PC-9 (cell line): ENCODE results near the gene TMEFF2. TPM values are rescaled to one million over a fixed set of nuclear protein-coding genes. Genes with fewer than 3 reads are reported as not detected.

Experiments used
- BruUV-seq: library from RNA; stranded (reverse); fragments of 400-500 nt; replicated peaks from 2 replicates; lab custom pipeline; 2021; lab: Mats Ljungman, UMichigan
- CTCF ChIA-PET: fragments of 300-600 bp; sonication (Branson Sonifier 250); formaldehyde crosslinking; loops from one replicate; lab custom pipeline; 2022; ENCODE audit warnings: antibody characterized with exemption; lab: Charles Lee
- POLR2A ChIA-PET: fragments of 300-600 bp; sonication (Branson Sonifier 250); formaldehyde crosslinking; loops from one replicate; lab custom pipeline; 2022; ENCODE audit warnings: antibody characterized with exemption; ENCODE audit not compliant: unreplicated experiment; lab: Charles Lee
- DNase-seq, 2 experiments: peaks; one replicate each; pipeline versions ENCODE4 v3.0.0 to v3.0.0-alpha.2; 2015 to 2022; ENCODE audit warnings: mixed read lengths in 1 of 2
- H2AFZ ChIP-seq: fragments of 200-600 bp; sonication (generic); 2 replicates; pipeline ENCODE4 v1.8.1; 2017; ENCODE audit warnings: antibody characterized with exemption
- H3F3A ChIP-seq: fragments of 200-600 bp; sonication (generic); 2 replicates; pipeline ENCODE4 v1.8.1; 2017; ENCODE audit warnings: antibody characterized with exemption, mild to moderate bottlenecking, low read depth; ENCODE audit not compliant: insufficient read depth
- H3K27ac ChIP-seq: fragments of 200-600 bp; sonication (generic); 2 replicates; pipeline ENCODE4 v1.6.1; 2016; ENCODE audit warnings: mixed run types
- H3K27me3 ChIP-seq: fragments of 200-600 bp; sonication (generic); 2 replicates; pipeline ENCODE4 v1.6.1; 2016; ENCODE audit warnings: low read depth, mixed run types; ENCODE audit not compliant: insufficient read depth
- H3K36me3 ChIP-seq: fragments of 200-600 bp; sonication (generic); 2 replicates; pipeline ENCODE4 v1.6.1; 2016; ENCODE audit warnings: low read depth, mixed run types
- H3K4me1 ChIP-seq: fragments of 200-600 bp; sonication (generic); replicated peaks from 2 replicates; pipeline ENCODE4 v1.6.1; 2016; ENCODE audit warnings: mixed run types; ENCODE audit not compliant: insufficient read depth
- H3K4me2 ChIP-seq: fragments of 200-600 bp; sonication (generic); 2 replicates; pipeline ENCODE4 v1.6.1; 2017; ENCODE audit warnings: mixed run types
- H3K4me3 ChIP-seq: fragments of 200-600 bp; sonication (generic); 2 replicates; pipeline ENCODE4 v1.6.1; 2016; ENCODE audit warnings: mixed run types
- H3K79me2 ChIP-seq: fragments of 200-600 bp; sonication (generic); 2 replicates; pipeline ENCODE4 v1.6.1; 2017; ENCODE audit warnings: low read depth, mixed run types
- H3K9me2 ChIP-seq: fragments of 200-600 bp; sonication (generic); 2 replicates; pipeline ENCODE4 v1.8.1; 2017; ENCODE audit warnings: mild to moderate bottlenecking; ENCODE audit not compliant: insufficient read depth
- H3K9me3 ChIP-seq: fragments of 200-600 bp; sonication (generic); 2 replicates; pipeline ENCODE4 v1.8.1; 2016; ENCODE audit warnings: low read depth; ENCODE audit not compliant: insufficient read depth
- H4K20me1 ChIP-seq: fragments of 200-600 bp; sonication (generic); 2 replicates; pipeline ENCODE4 v1.8.1; 2017; ENCODE audit not compliant: insufficient read depth
- CTCF ChIP-seq: fragments of 200-600 bp; sonication (generic); conservative IDR thresholded peaks from 2 replicates; pipeline ENCODE4 v1.6.1; 2017; ENCODE audit warnings: mixed run types, antibody characterized with exemption, mild to moderate bottlenecking, moderate library complexity
- EZH2 ChIP-seq: fragments of 200-600 bp; sonication (generic); IDR thresholded peaks from 2 replicates; pipeline ENCODE4 v1.8.0; 2017; ENCODE audit warnings: antibody characterized with exemption, low read depth
- intact Hi-C: fragments of 100-400 bp; cut with micrococcal nuclease; formaldehyde crosslinking; loops from one replicate; pipeline ENCODE4 v1.10.0; 2022; ENCODE audit not compliant: unreplicated experiment
- total RNA-seq: library from RNA; stranded (reverse); gene quantifications from 2 replicates; pipeline ENCODE4 v1.2.3, GENCODE V29; 2021

Gene TMEFF2
- total RNA-seq, 1 experiment from 2014 or later, result not detected

- Histone ChIP-seq H3K36me3 (no peaks in the 10 kb centered on the region), H3K9me2 (no peaks in the 10 kb centered on the region), H3K4me1 (no peaks in the 10 kb centered on the region), H3K9me3 (no peaks in the 10 kb centered on the region), H3K27me3 (no peaks in the 10 kb centered on the region), H3K27ac (no peak overlapping the region), H3K4me2 (no peak overlapping the region), H2AFZ (no peak overlapping the region), H3K79me2 (no peaks in the 10 kb centered on the region), H3K4me3 (no peak overlapping the region), H3F3A (no peaks in the 10 kb centered on the region), H4K20me1 (no peaks in the 10 kb centered on the region)
- BruUV-seq, result no TSS peak
- ChIA-PET POLR2A (interaction anchor here (0.5 kb wide), 1 partner anchor 781 kb away, joined by 13 read pairs; no protein-coding TSS in a partner anchor), CTCF (no interaction called here)
- TF ChIP-seq EZH2 (no peak), CTCF (no peak)
- DNase-seq, result no peak
- intact Hi-C loops, result no loop called here
Observed at GRCh38 chr2:191999101-191999841, 195.5 kb downstream of the TMEFF2 start.

GRCh38 chr2:191995285-191995684 lies 199.4 kb downstream of the TMEFF2 start:
- H3F3A ChIP-seq, result no peaks in the 10 kb centered on the region
- no peaks in the 10 kb centered on the region for H3K4me1 ChIP-seq
- H3K36me3 ChIP-seq, result no peaks in the 10 kb centered on the region
- ChIA-PET CTCF (no interaction called here), POLR2A (no interaction called here)
- no peaks in the 10 kb centered on the region for H3K79me2 ChIP-seq
- TF ChIP-seq CTCF, result no peak
- TF ChIP-seq EZH2, result no peak
- no peak overlapping the region for H3K27ac ChIP-seq
- H3K27me3 ChIP-seq, result no peaks in the 10 kb centered on the region
- H3K4me3 ChIP-seq, result no peak overlapping the region
- no peak overlapping the region for H3K4me2 ChIP-seq
- no peak overlapping the region for H2AFZ ChIP-seq
- BruUV-seq, result no TSS peak
- no peaks in the 10 kb centered on the region for H4K20me1 ChIP-seq
- intact Hi-C loops, result no loop called here
- no peaks in the 10 kb centered on the region for H3K9me3 ChIP-seq
- no peak for DNase-seq
- no peaks in the 10 kb centered on the region for H3K9me2 ChIP-seq

GRCh38 chr2:191994749-191995148 lies 200.0 kb downstream of the TMEFF2 start:
- no peaks in the 10 kb centered on the region for H3K27me3 ChIP-seq
- H3K9me3 ChIP-seq, result no peaks in the 10 kb centered on the region
- H2AFZ ChIP-seq, result no peak overlapping the region
- BruUV-seq, result no TSS peak
- DNase-seq, result no peak
- H3K36me3 ChIP-seq, result no peaks in the 10 kb centered on the region
- TF ChIP-seq EZH2, result no peak
- TF ChIP-seq CTCF, result no peak
- H3K4me3 ChIP-seq, result no peak overlapping the region
- H3K9me2 ChIP-seq, result no peaks in the 10 kb centered on the region
- intact Hi-C loops, result no loop called here
- no peak overlapping the region for H3K27ac ChIP-seq
- no peaks in the 10 kb centered on the region for H3K4me1 ChIP-seq
- ChIA-PET POLR2A (no interaction called here), CTCF (no interaction called here)
- no peaks in the 10 kb centered on the region for H3K79me2 ChIP-seq
- H3F3A ChIP-seq, result no peaks in the 10 kb centered on the region
- no peaks in the 10 kb centered on the region for H4K20me1 ChIP-seq
- H3K4me2 ChIP-seq, result no peak overlapping the region
